T-cell (primary cell): ENCODE data around the gene KAT2A. TPM values are rescaled to one million over a fixed set of nuclear protein-coding genes. Genes with fewer than 3 reads are reported as not detected.
A peak's percentile ranks its signal among the peaks of the same experiment; 100 is the strongest.

Source experiments
- ATAC-seq, 4 experiments: fragments of 200-7000 bp in 3 of 4; fragments of 150-1000 bp in 1 of 4; cut with Tn5 transposase; replicated peaks in 1 of 4; 1 replicate in 3 of 4; 2 replicates in 1 of 4; pipeline ENCODE4 v1.10.0; 2021; ENCODE audit warnings: moderate library complexity in 3 of 4, mild to moderate bottlenecking in 2 of 4, moderate number of reproducible peaks in 1 of 4
- CTCF ChIA-PET, 2 donors: fragments of 300-600 bp; sonication (Branson Sonifier 250); formaldehyde crosslinking; loops; one replicate each; lab custom pipeline; 2022; ENCODE audit warnings: antibody characterized with exemption in 2 of 2; lab: Charles Lee
- POLR2A ChIA-PET, 2 donors: fragments of 300-600 bp; sonication (Branson Sonifier 250); formaldehyde crosslinking; loops; one replicate each; lab custom pipeline; 2022; ENCODE audit warnings: antibody characterized with exemption in 2 of 2; lab: Charles Lee
- DNase-seq, 35 experiments: peaks; one replicate each; pipeline versions ENCODE4 v3.0.0 to v3.0.0-alpha.2; 2013 to 2023
- H3K27ac ChIP-seq: one replicate; pipeline ENCODE4 v1.5.1; 2013; ENCODE audit warnings: low read length
- H3K27me3 ChIP-seq, 2 experiments: replicated peaks in 1 of 2; 1 replicate in 1 of 2; 2 replicates in 1 of 2; pipeline versions ENCODE4 v1.6.1 to v1.7.0; 2013; ENCODE audit warnings: low read length in 1 of 2, mixed read lengths in 1 of 2; ENCODE audit not compliant: control insufficient read depth in 2 of 2, insufficient read depth in 2 of 2; ENCODE audit errors: extremely low read depth in 1 of 2
- H3K36me3 ChIP-seq, 2 donors: 1 replicate in 1 of 2; 2 replicates in 1 of 2; pipeline versions ENCODE4 v1.6.1 to v1.7.0; 2013; ENCODE audit warnings: low read length in 1 of 2; ENCODE audit not compliant: control insufficient read depth in 2 of 2, insufficient read depth in 1 of 2; ENCODE audit errors: extremely low read depth in 1 of 2
- H3K4me1 ChIP-seq, 2 experiments: 1 replicate in 1 of 2; 2 replicates in 1 of 2; pipeline versions ENCODE4 v1.6.1 to v1.7.0; 2013; ENCODE audit warnings: low read length in 2 of 2, mixed read lengths in 1 of 2; ENCODE audit not compliant: insufficient read depth in 2 of 2, control insufficient read depth in 1 of 2; ENCODE audit errors: extremely low read depth in 1 of 2
- H3K4me3 ChIP-seq, 2 donors: 1 replicate in 1 of 2; 2 replicates in 1 of 2; pipeline versions ENCODE4 v1.5.1 to v1.7.0; 2013; ENCODE audit warnings: mild to moderate bottlenecking in 2 of 2, low read length in 1 of 2, moderate library complexity in 1 of 2; ENCODE audit not compliant: control insufficient read depth in 1 of 2; ENCODE audit errors: extremely low read depth in 1 of 2
- H3K9me3 ChIP-seq: 2 replicates; pipeline ENCODE4 v1.7.0; 2013
- H3K27ac Mint-ChIP-seq, 2 donors: one replicate each; pipeline ENCODE4 v1.8.0; 2020 to 2021; ENCODE audit warnings: mild to moderate bottlenecking in 2 of 2, mixed read lengths in 2 of 2
- H3K27me3 Mint-ChIP-seq, 2 donors: one replicate each; pipeline ENCODE4 v1.8.0; 2021 to 2022; ENCODE audit warnings: mixed read lengths in 2 of 2
- H3K36me3 Mint-ChIP-seq: one replicate; pipeline ENCODE4 v1.8.0; 2021; ENCODE audit warnings: mixed read lengths
- H3K4me1 Mint-ChIP-seq, 3 donors: one replicate each; pipeline ENCODE4 v1.8.0; 2020 to 2022; ENCODE audit warnings: mixed read lengths in 3 of 3, mild to moderate bottlenecking in 1 of 3
- H3K4me3 Mint-ChIP-seq, 3 donors: one replicate each; pipeline ENCODE4 v1.8.0; 2020 to 2022; ENCODE audit warnings: mild to moderate bottlenecking in 3 of 3, mixed read lengths in 3 of 3, moderate library complexity in 3 of 3
- H3K9me3 Mint-ChIP-seq, 3 donors: one replicate each; pipeline ENCODE4 v1.8.0; 2020 to 2022; ENCODE audit warnings: mixed read lengths in 3 of 3
- WGBS: methylation state at CpG from one replicate; pipeline ENCODE4 v1.1.5; 2013; ENCODE audit warnings: missing lambda C conversion rate; ENCODE audit not compliant: insufficient coverage; 5-methylcytosine and 5-hydroxymethylcytosine counted together
- total RNA-seq, 35 experiments: library from RNA in 6 of 35; stranded (reverse) in 6 of 35; fragments of 120-200 nt in 1 of 35; gene quantifications; one replicate each; pipeline versions ENCODE4 v1.2.1 to v1.2.4 and lab custom pipeline; 2013 to 2026

KAT2A gene
- total RNA-seq, 5 donors from 2014 or later (not counting 1 experiment from before 2014, with no cell fraction given), result 41.1 to 75.5 (median 61.1) TPM

DNA sequence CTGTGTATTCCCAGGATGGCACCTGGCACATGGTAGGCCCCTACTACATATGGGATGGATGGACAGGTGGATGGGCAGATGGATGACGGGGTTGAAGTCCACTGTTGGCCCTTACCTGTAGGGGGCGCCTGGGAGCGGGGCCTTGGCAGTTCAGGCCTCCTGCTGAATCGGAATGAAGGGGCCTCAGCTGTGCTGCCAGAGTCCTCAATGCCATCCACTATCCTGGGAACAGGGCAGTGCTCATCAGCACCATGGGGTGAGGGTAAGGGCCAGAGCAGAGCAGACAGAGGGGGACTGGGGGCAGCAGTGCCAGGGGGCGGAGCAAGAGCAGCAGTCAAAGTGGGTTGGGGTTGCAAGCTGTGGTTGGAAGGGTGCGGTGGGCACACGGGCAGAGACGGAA lies 41.9 kb upstream of the KAT2A start:
- Histone ChIP-seq H3K4me3 (no peak overlapping the region), H3K27ac (no peak overlapping the region), H3K36me3 (no peaks in the 10 kb centered on the region), H3K27me3 (no peaks in the 10 kb centered on the region), H3K4me1 (no peaks in the 10 kb centered on the region), H3K9me3 (no peaks in the 10 kb centered on the region)
- POLR2A ChIA-PET, result no interaction called here
- Mint-ChIP-seq H3K4me1 (peaks cover 0 to 5% (median 0%) of the 10 kb centered on the region in 3 donors), H3K4me3 (no peak overlapping the region), H3K9me3 (no peaks in the 10 kb centered on the region), H3K27me3 (no peaks in the 10 kb centered on the region), H3K36me3 (no peaks in the 10 kb centered on the region), H3K27ac (no peak overlapping the region)
- DNase-seq (peak in 6 of 35 experiments; percentile 15 to 38 (median 16)), ATAC-seq (peak in 1 of 4 experiments; percentile 9)
- CTCF ChIA-PET, result interaction anchor here in 1 of 2 donors (0.5 kb wide), 1 partner anchor 71 kb away, joined by 3 read pairs; no protein-coding TSS in a partner anchor
- 59% methylated on average over 8 of the region's 8 CpGs for WGBS

DNA sequence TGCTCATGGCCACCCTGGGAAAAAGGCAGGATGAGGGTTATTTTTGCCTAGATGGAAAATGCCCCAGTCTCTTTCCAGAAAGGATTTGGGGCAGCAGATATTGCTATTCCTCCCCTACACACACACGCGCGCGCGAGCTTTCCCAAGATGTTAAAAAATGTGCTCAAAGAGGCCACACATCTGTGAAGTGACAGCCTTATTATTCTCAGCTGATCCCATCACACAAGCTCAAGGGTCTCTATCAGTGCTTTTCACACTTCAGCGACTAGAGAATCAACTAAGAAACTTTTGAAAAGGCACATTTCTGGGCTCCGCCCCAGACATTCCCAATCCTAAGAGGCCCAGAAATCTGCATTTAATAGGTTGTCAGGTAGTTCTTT lies 39.4 kb upstream of the KAT2A start:
- H3K9me3 Mint-ChIP-seq, result no peaks in the 10 kb centered on the region
- 98% methylated on average over 5 of the region's 7 CpGs for WGBS
- Histone ChIP-seq H3K27me3 (no peaks in the 10 kb centered on the region), H3K9me3 (no peaks in the 10 kb centered on the region), H3K27ac (no peak overlapping the region), H3K4me1 (peaks cover 0 to 3% of the 10 kb centered on the region in 2 experiments), H3K36me3 (no peaks in the 10 kb centered on the region), H3K4me3 (no peak overlapping the region)
- no peak overlapping the region for H3K27ac Mint-ChIP-seq
- no peaks in the 10 kb centered on the region for H3K27me3 Mint-ChIP-seq
- ATAC-seq (no peak), DNase-seq (no peak)
- no peak overlapping the region for H3K4me3 Mint-ChIP-seq
- H3K36me3 Mint-ChIP-seq, result no peaks in the 10 kb centered on the region
- H3K4me1 Mint-ChIP-seq, result peaks cover 3 to 5% (median 5%) of the 10 kb centered on the region in 3 donors
- CTCF ChIA-PET, result interaction anchor here in 1 of 2 donors (0.6 kb wide), 1 partner anchor 34 kb away, joined by 3 read pairs; the partner anchor contains the start of gene GHDC
- POLR2A ChIA-PET, result interaction anchor here in 1 of 2 donors (0.7 kb wide), 2 partner anchors 20 to 155 kb away, joined by 6 to 7 read pairs; no protein-coding TSS in a partner anchor

DNA sequence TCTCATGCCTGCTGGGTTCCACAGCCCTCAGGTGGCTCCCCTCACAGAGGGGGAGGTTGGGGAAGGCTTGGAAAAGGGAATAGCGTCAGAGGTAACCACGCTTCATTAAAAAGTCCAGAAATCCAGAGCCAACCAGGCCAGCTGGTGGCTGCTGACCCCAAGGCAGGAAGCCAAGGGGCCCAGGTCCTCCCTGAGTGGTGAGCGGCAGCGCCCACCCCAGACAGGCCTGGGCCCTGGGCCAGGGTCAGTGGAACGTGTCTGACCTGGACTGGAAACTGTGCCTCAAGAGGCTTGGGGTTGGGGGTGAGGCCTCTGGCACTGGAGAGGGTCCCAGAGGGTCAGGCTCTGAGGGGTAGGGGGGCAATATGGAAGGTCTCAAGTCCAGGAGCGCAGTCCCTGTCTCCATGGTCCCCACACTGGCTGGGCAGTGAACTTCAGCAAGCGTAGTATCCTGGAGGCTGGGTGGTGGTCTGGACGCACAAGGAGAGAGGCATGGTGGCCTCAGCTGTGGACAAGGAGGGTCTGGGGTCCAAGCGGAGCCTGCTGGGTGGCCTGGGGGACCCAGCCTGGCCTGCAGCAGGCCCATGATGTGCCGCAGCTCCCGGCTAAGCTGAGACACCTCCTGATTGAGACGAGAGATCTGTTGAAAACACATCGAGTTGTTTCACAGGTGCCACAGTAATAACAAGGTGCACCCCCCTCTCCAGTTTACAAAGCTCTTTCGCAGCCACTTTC lies 38.8 kb upstream of the KAT2A start:
- WGBS, result 89% methylated on average over 12 of the region's 14 CpGs
- Mint-ChIP-seq H3K4me3 (no peak overlapping the region), H3K36me3 (no peaks in the 10 kb centered on the region), H3K27ac (no peak overlapping the region), H3K9me3 (no peaks in the 10 kb centered on the region), H3K27me3 (no peaks in the 10 kb centered on the region), H3K4me1 (peaks cover 5 to 6% (median 6%) of the 10 kb centered on the region in 3 donors)
- DNase-seq (no peak), ATAC-seq (no peak)
- H3K9me3 ChIP-seq, result no peaks in the 10 kb centered on the region
- H3K36me3 ChIP-seq, result no peaks in the 10 kb centered on the region
- H3K4me1 ChIP-seq, result peaks cover 0 to 8% of the 10 kb centered on the region in 2 experiments
- ChIA-PET CTCF (interaction anchor here in 1 of 2 donors (0.6 kb wide), 1 partner anchor 34 kb away, joined by 3 read pairs; the partner anchor contains the start of gene GHDC), POLR2A (interaction anchor here in 1 of 2 donors (0.7 kb wide), 1 partner anchor 20 kb away, joined by 6 read pairs; no protein-coding TSS in a partner anchor)
- H3K27me3 ChIP-seq, result no peaks in the 10 kb centered on the region
- no peak overlapping the region for H3K4me3 ChIP-seq
- H3K27ac ChIP-seq, result no peak overlapping the region

DNA sequence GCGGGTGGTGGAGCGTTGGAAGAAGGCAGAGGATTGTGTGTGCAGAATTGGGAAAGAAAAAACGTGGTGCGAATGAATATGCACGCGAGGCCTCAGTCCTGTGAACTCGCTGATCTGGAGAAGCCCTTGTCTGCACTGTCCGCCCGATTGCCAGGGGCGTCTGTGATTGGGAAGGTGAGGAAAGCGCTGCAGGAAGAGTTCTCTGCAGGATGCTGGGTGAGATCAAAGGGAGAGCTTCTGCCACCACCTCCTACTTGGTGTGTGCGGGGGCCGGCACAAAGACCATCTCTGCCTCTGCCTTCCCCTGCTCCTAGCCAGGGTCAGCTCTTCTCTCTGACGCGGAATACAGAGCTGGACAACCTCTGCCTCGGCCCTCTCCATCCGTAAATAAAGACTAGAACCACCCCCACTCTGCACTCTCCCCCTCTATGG lies 34.5 kb upstream of the KAT2A start:
- no peaks in the 10 kb centered on the region for H3K27me3 ChIP-seq
- no peaks in the 10 kb centered on the region for H3K9me3 ChIP-seq
- ChIA-PET CTCF (no interaction called here), POLR2A (interaction anchor here in 1 of 2 donors (0.7 kb wide), 1 partner anchor 96 kb away, joined by 5 read pairs; no protein-coding TSS in a partner anchor)
- ATAC-seq, result no peak
- no peaks in the 10 kb centered on the region for H3K9me3 Mint-ChIP-seq
- H3K36me3 ChIP-seq, result peaks cover 5 to 9% of the 10 kb centered on the region in 2 donors
- no peak for DNase-seq
- H3K4me1 Mint-ChIP-seq, result peaks cover 28 to 43% (median 42%) of the 10 kb centered on the region in 3 donors
- WGBS, result 73% methylated on average over 13 of the region's 17 CpGs
- H3K27ac ChIP-seq, result no peak overlapping the region
- H3K36me3 Mint-ChIP-seq, result no peaks in the 10 kb centered on the region
- H3K4me3 Mint-ChIP-seq, result peak overlapping the region; percentile 88 to 94 (median 92)
- H3K27me3 Mint-ChIP-seq, result no peaks in the 10 kb centered on the region
- peak overlapping the region; percentile 7 to 96 for H3K4me3 ChIP-seq
- peak overlapping the region in 1 of 2 donors; percentile 92 for H3K27ac Mint-ChIP-seq
- H3K4me1 ChIP-seq, result peaks cover 11 to 37% of the 10 kb centered on the region in 2 experiments

DNA sequence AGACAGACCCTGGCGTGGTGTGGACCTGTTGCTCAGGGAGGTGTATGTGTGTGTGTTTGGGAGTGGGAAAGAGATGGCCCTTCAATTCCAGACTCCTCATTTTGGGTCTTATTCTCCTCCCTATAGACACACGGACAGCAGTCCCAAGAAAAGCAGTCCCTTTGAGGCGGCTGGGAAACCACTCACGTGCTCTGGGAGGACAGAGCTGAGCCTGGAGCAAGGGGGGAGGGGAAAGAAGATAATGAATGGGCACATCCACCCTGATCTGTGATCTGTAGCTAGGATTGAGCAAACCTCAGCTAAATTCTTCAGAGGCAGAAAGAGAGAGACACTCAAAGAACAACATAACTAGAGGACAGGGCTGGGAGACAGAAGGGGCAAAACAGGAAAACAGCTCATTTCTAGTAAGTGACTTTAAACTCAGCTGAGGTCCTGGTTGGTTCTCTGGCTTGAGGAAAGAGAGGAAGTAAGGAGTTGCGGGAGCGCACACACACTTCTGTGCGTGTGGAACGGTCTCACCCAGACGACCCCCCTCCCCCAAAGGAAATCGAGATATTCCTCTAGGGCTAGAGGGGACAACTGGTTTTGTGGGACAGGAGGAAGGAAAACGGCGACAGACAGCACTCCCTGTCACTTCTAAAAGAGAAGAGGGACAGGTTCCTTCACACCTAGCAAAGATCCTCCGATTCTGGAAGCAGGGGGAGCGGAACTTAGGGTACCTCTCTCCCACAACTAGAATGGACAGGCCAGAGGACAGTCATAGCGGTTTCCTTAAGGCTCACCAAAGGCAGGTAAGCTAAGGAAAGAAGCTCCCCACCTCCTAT lies 33.0 kb upstream of the KAT2A start:
- Mint-ChIP-seq H3K4me1 (peaks cover 28 to 45% (median 44%) of the 10 kb centered on the region in 3 donors), H3K36me3 (no peaks in the 10 kb centered on the region), H3K9me3 (no peaks in the 10 kb centered on the region), H3K27me3 (no peaks in the 10 kb centered on the region), H3K27ac (peak overlapping the region; percentile 91 to 92), H3K4me3 (peak overlapping the region; percentile 88 to 94 (median 92))
- CTCF ChIA-PET, result interaction anchor here in 1 of 2 donors (1.0 to 1.1 kb wide), 2 partner anchors 12 to 224 kb away, joined by 3 read pairs; partner anchors contain the start of gene ODAD4
- Histone ChIP-seq H3K36me3 (peaks cover 5 to 9% of the 10 kb centered on the region in 2 donors), H3K27me3 (no peaks in the 10 kb centered on the region), H3K4me3 (peak overlapping the region; percentile 84 to 96), H3K9me3 (no peaks in the 10 kb centered on the region), H3K4me1 (peaks cover 11 to 37% of the 10 kb centered on the region in 2 experiments), H3K27ac (peak overlapping the region; percentile 74)
- POLR2A ChIA-PET, result interaction anchor here (0.6 kb wide), 2 partner anchors 9 to 869 kb away, joined by 4 to 13 read pairs; no protein-coding TSS in a partner anchor
- WGBS, result no CpG with 5 or more reads among the region's 15 CpGs
- DNase-seq (peak in 2 of 35 experiments; percentile 10 to 21), ATAC-seq (no peak)
